Mammary epithelial cell (primary cell): Measurements from ENCODE around the gene GRIN2D.

ENCODE experiments used
- EZH2 ChIP-seq: IDR thresholded peaks from 2 replicates; pipeline ENCODE4 v1.6.1; 2012; ENCODE audit warnings: low read length, inconsistent platforms, borderline replicate concordance
- TF ChIP-seq, protein P1 (sequence below), 2 donors: IDR thresholded peaks in 1 of 2; conservative IDR thresholded peaks in 1 of 2; 2 replicates each; pipeline ENCODE4 v1.5.1; 2011 to 2012; ENCODE audit warnings: inconsistent platforms in 2 of 2, low read length in 2 of 2, mild to moderate bottlenecking in 2 of 2, control low read depth in 1 of 2, low read depth in 1 of 2; ENCODE audit not compliant: insufficient read depth in 1 of 2; ENCODE audit errors: extremely low read depth in 1 of 2

GRCh38 chr19:48354332-48354992 is 39.0 kb upstream of the GRIN2D start:
- TF ChIP-seq, protein P1, sequence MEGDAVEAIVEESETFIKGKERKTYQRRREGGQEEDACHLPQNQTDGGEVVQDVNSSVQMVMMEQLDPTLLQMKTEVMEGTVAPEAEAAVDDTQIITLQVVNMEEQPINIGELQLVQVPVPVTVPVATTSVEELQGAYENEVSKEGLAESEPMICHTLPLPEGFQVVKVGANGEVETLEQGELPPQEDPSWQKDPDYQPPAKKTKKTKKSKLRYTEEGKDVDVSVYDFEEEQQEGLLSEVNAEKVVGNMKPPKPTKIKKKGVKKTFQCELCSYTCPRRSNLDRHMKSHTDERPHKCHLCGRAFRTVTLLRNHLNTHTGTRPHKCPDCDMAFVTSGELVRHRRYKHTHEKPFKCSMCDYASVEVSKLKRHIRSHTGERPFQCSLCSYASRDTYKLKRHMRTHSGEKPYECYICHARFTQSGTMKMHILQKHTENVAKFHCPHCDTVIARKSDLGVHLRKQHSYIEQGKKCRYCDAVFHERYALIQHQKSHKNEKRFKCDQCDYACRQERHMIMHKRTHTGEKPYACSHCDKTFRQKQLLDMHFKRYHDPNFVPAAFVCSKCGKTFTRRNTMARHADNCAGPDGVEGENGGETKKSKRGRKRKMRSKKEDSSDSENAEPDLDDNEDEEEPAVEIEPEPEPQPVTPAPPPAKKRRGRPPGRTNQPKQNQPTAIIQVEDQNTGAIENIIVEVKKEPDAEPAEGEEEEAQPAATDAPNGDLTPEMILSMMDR (conservative IDR thresholded peaks at IDR 0.05 in 1 of 2, IDR thresholded peaks at IDR 0.05 in 1 of 2; ENCODE audit: extremely low read depth in 1 of 2, insufficient read depth in 1 of 2, low read depth in 1 of 2, low read length in 2 of 2): no peak
- TF ChIP-seq EZH2: no peak
